Coronary artery (tissue), 2 donors: ENCODE data around the gene TUSC7.

Experiments
- DNase-seq: peaks from one replicate; pipeline ENCODE4 v3.0.0-alpha.2; 2017; ENCODE audit warnings: low spot score
- H3K27ac ChIP-seq, 2 donors: fragments of 200-600 bp; sonication (generic); one replicate each; pipeline ENCODE4 v1.5.1; 2016 to 2019
- H3K4me3 ChIP-seq: fragments of 200-600 bp; sonication (generic); 2 replicates; pipeline ENCODE4 v1.5.1; 2016; ENCODE audit warnings: mild to moderate bottlenecking, moderate library complexity
- CTCF ChIP-seq: fragments of 200-600 bp; sonication (generic); IDR thresholded peaks from one replicate; pipeline ENCODE4 v1.5.1; 2019; ENCODE audit warnings: antibody characterized with exemption

The TUSC7 gene

GRCh38 chr3:116757315-116757714, 47.7 kb downstream of the TUSC7 start:
- no peak for TF ChIP-seq CTCF
- Histone ChIP-seq H3K4me3 (no peak overlapping the region), H3K27ac (no peak overlapping the region)
- no peak for DNase-seq

GRCh38 chr3:116759316-116759715, 49.7 kb downstream of the TUSC7 start:
- Histone ChIP-seq H3K4me3 (no peak overlapping the region), H3K27ac (no peak overlapping the region)
- TF ChIP-seq CTCF, result no peak
- no peak for DNase-seq
